Progenitor cell of endocrine pancreas (in vitro differentiated cells): ENCODE measurements around the gene IQGAP2. TPM values are rescaled to one million over a fixed set of nuclear protein-coding genes. Genes with fewer than 3 reads are reported as not detected.

ENCODE experiments used
- DNase-seq: peaks from one replicate; pipeline ENCODE4 v3.0.0; 2021; ENCODE audit warnings: low spot score; ENCODE audit not compliant: unreplicated experiment
- H3K27ac Mint-ChIP-seq: 2 replicates; pipeline ENCODE4 v1.8.0; 2021; ENCODE audit warnings: mild to moderate bottlenecking, moderate library complexity, mixed read lengths
- H3K27me3 Mint-ChIP-seq: 2 replicates; pipeline ENCODE4 v1.8.0; 2021; ENCODE audit warnings: mixed read lengths
- H3K36me3 Mint-ChIP-seq: 2 replicates; pipeline ENCODE4 v1.8.0; 2022; ENCODE audit warnings: mixed read lengths; ENCODE audit not compliant: insufficient read depth
- H3K4me1 Mint-ChIP-seq: 2 replicates; pipeline ENCODE4 v1.8.0; 2021; ENCODE audit warnings: low read depth, mixed read lengths
- H3K4me3 Mint-ChIP-seq: 2 replicates; pipeline ENCODE4 v1.8.0; 2021; ENCODE audit warnings: low read depth, mild to moderate bottlenecking, moderate library complexity, mixed read lengths
- H3K9me3 Mint-ChIP-seq: 2 replicates; pipeline ENCODE4 v1.8.0; 2021; ENCODE audit warnings: low read depth, mixed read lengths
- total RNA-seq: library from RNA; stranded (reverse); gene quantifications from 2 replicates; pipeline ENCODE4 v1.2.1, GENCODE V29; 2021
- TF ChIP-seq, protein P1 (sequence below): fragments of 200-600 bp; sonication (generic); IDR thresholded peaks from one replicate; pipeline ENCODE4 v1.5.0; 2021; ENCODE audit warnings: antibody characterized with exemption, mild to moderate bottlenecking; ENCODE audit not compliant: unreplicated experiment

IQGAP2 gene
- total RNA-seq, 1 donor from 2014 or later = 16.7 TPM

DNA sequence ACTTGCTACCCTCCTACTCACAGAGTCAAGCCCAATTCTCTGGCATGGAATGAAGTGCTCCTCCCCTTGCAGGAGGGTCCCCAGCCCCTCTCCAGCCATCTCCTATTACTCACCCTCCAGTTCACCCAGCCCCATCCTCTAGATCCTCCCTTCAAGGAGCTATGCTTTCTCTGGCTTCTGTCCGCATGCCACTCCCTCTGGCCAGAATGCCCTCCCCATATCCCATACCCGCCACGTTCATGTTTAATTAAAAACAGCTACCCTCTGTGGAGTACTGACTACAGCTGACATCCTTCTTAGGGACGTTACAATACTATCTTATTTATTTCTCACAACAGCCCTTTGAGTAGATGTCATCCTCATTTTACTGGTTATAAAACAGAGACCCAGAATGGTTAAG is 315.8 kb downstream of the IQGAP2 start:
- Mint-ChIP-seq H3K9me3 (no peaks in the 10 kb centered on the region), H3K36me3 (peaks cover 3% of the 10 kb centered on the region), H3K27me3 (peaks cover 18% of the 10 kb centered on the region), H3K4me3 (no peak overlapping the region), H3K27ac (no peak overlapping the region), H3K4me1 (peaks cover 14% of the 10 kb centered on the region)
- DNase-seq = no peak
- TF ChIP-seq, protein P1, sequence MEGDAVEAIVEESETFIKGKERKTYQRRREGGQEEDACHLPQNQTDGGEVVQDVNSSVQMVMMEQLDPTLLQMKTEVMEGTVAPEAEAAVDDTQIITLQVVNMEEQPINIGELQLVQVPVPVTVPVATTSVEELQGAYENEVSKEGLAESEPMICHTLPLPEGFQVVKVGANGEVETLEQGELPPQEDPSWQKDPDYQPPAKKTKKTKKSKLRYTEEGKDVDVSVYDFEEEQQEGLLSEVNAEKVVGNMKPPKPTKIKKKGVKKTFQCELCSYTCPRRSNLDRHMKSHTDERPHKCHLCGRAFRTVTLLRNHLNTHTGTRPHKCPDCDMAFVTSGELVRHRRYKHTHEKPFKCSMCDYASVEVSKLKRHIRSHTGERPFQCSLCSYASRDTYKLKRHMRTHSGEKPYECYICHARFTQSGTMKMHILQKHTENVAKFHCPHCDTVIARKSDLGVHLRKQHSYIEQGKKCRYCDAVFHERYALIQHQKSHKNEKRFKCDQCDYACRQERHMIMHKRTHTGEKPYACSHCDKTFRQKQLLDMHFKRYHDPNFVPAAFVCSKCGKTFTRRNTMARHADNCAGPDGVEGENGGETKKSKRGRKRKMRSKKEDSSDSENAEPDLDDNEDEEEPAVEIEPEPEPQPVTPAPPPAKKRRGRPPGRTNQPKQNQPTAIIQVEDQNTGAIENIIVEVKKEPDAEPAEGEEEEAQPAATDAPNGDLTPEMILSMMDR = no peak

DNA sequence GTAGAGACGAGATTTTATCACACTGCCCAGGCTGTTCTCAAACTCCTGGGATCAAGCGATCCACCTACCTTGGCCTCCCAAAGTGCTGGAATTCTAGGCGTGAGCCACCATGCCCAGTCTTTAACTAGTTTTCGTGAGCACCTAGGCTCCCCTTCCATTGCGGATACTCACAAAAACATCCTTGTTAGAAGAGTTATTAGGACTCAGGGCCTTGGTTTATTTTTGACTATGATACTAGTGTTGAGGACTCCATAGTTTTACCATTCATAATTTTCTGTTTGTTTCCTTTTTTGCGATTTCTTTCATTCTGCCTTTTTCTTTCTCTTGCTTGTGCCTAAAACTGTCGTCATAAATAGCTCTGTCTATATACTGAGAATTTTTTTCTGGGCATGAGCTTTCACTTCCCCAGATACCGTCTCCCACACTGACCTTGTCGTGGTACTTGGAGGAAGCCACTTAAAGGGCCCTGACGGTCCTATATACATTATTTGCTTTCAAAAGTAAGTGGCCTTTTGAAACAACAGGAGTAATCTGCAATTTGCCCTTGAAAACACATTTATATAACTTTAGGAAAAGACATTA is 318.0 kb downstream of the IQGAP2 start:
- no peak overlapping the region for H3K27ac Mint-ChIP-seq
- DNase-seq = no peak
- H3K4me3 Mint-ChIP-seq = no peak overlapping the region
- H3K9me3 Mint-ChIP-seq = no peaks in the 10 kb centered on the region
- H3K27me3 Mint-ChIP-seq = no peaks in the 10 kb centered on the region
- peaks cover 7% of the 10 kb centered on the region for H3K36me3 Mint-ChIP-seq
- TF ChIP-seq, protein P1 = no peak
- H3K4me1 Mint-ChIP-seq = peaks cover 12% of the 10 kb centered on the region

DNA sequence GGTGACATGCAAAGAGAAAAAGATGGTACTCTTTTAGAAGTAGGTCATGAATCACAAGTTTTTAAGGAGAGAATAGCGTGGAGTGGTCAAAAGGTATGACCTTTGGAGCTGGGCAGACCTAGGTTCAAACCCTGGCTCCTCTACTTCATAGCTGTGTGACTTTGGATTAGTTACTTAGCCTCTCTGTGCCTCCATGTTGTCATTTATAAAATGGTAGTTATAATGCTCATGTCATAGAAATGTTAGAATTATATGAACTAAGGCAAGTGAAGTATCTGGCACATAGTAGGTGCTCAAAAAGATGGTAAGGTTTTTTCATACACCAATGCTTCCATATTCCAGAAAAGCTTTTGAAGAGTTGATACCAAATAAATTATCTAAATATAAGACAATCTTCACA is 320.2 kb downstream of the IQGAP2 start:
- peaks cover 16% of the 10 kb centered on the region for H3K36me3 Mint-ChIP-seq
- no peak for DNase-seq
- H3K4me3 Mint-ChIP-seq = no peak overlapping the region
- no peaks in the 10 kb centered on the region for H3K27me3 Mint-ChIP-seq
- peaks cover 2% of the 10 kb centered on the region for H3K4me1 Mint-ChIP-seq
- peaks cover 8% of the 10 kb centered on the region for H3K9me3 Mint-ChIP-seq
- no peak overlapping the region for H3K27ac Mint-ChIP-seq
- TF ChIP-seq, protein P1 = no peak

DNA sequence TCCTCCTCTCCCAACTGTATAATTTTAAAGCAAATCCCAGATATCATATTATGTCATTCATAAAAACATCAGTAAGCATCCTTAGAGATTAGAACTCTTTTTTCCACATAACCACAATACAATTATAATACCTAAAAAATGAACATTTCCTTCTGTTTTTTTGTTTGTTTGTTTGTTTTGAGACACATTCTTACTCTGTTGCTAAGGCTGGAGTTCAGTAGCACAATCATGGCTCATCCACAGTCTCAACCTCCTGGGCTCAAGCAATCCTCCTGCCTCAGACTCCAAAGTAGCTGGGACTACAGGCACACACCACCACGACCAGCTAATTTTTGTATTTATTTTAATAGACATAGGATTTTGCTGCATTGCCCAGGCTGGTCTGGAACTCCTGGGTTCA is 320.8 kb downstream of the IQGAP2 start:
- H3K4me1 Mint-ChIP-seq = no peaks in the 10 kb centered on the region
- peaks cover 10% of the 10 kb centered on the region for H3K9me3 Mint-ChIP-seq
- DNase-seq = no peak
- peaks cover 15% of the 10 kb centered on the region for H3K36me3 Mint-ChIP-seq
- TF ChIP-seq, protein P1 = no peak
- no peaks in the 10 kb centered on the region for H3K27me3 Mint-ChIP-seq
- no peak overlapping the region for H3K27ac Mint-ChIP-seq
- no peak overlapping the region for H3K4me3 Mint-ChIP-seq

DNA sequence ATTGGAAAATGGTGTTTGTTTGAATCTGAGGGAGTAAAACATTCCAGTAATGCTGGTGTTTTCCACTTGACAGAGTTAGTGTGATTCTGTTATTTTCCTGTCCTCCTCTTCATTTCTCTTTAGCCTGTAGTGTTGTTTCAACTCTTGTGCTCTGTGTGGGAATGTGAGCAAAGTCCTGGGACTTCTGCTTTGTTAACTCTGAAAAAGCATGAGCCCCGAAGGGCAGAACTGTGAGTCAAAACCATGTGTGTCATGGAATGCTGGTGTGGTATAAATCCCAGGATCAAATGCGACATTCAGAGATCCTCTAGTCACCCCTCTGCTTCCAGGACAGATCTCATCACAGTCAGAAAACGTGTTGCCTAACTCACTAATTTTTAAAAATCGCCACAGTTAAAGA is 321.8 kb downstream of the IQGAP2 start:
- H3K9me3 Mint-ChIP-seq = peaks cover 20% of the 10 kb centered on the region
- TF ChIP-seq, protein P1 = no peak
- no peaks in the 10 kb centered on the region for H3K4me1 Mint-ChIP-seq
- no peak for DNase-seq
- H3K36me3 Mint-ChIP-seq = peaks cover 24% of the 10 kb centered on the region
- no peak overlapping the region for H3K4me3 Mint-ChIP-seq
- H3K27me3 Mint-ChIP-seq = no peaks in the 10 kb centered on the region
- no peak overlapping the region for H3K27ac Mint-ChIP-seq
